ENCODE data around the gene FBXO41. TPM values are rescaled to one million over a fixed set of nuclear protein-coding genes. Genes with fewer than 3 reads are reported as not detected.

Gene FBXO41
- total RNA-seq, 1 experiment from 2014 or later: 12.1 TPM

- BruUV-seq (replicated peaks): no TSS peak
- intact Hi-C loops (cut with micrococcal nuclease; ENCODE audit: unreplicated experiment): no loop called here
- Histone ChIP-seq H3K4me1 (no peaks in the 10 kb centered on the region), H3K4me3 (ENCODE audit: low read depth, low read length) (no peak overlapping the region), H3K36me3 (ENCODE audit: control insufficient read depth, insufficient read depth, low read length) (peaks cover 8% of the 10 kb centered on the region), H3K9me3 (no peaks in the 10 kb centered on the region), H3K27me3 (replicated peaks; ENCODE audit: control insufficient read depth, insufficient read depth, low read length) (no peaks in the 10 kb centered on the region)
- ChIA-PET POLR2A (no interaction called here), CTCF (interaction anchor here (1.1 kb wide), 1 partner anchor 13 kb away, joined by 3 read pairs; no protein-coding TSS in a partner anchor)
- no peak overlapping the region for H3K27ac Mint-ChIP-seq (ENCODE audit: unreplicated experiment)
- DNase-seq: no peak
- TF ChIP-seq, protein P1, sequence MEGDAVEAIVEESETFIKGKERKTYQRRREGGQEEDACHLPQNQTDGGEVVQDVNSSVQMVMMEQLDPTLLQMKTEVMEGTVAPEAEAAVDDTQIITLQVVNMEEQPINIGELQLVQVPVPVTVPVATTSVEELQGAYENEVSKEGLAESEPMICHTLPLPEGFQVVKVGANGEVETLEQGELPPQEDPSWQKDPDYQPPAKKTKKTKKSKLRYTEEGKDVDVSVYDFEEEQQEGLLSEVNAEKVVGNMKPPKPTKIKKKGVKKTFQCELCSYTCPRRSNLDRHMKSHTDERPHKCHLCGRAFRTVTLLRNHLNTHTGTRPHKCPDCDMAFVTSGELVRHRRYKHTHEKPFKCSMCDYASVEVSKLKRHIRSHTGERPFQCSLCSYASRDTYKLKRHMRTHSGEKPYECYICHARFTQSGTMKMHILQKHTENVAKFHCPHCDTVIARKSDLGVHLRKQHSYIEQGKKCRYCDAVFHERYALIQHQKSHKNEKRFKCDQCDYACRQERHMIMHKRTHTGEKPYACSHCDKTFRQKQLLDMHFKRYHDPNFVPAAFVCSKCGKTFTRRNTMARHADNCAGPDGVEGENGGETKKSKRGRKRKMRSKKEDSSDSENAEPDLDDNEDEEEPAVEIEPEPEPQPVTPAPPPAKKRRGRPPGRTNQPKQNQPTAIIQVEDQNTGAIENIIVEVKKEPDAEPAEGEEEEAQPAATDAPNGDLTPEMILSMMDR (IDR thresholded peaks at IDR 0.05; ENCODE audit: insufficient read depth in 1 of 2, low read depth in 1 of 2, low read length in 1 of 2, severe bottlenecking in 1 of 2, unreplicated experiment in 1 of 2): no peak
- peaks cover 95% of the 10 kb centered on the region for H3K36me3 Mint-ChIP-seq (ENCODE audit: insufficient read depth, unreplicated experiment)
- no peaks in the 10 kb centered on the region for H3K4me1 Mint-ChIP-seq (ENCODE audit: low read depth, unreplicated experiment)
- no peak overlapping the region for H3K4me3 Mint-ChIP-seq (ENCODE audit: unreplicated experiment)
- H3K9me3 Mint-ChIP-seq (ENCODE audit: unreplicated experiment): no peaks in the 10 kb centered on the region
- H3K27me3 Mint-ChIP-seq (ENCODE audit: insufficient read depth, unreplicated experiment): no peaks in the 10 kb centered on the region
These were observed 34.6 kb downstream of the FBXO41 start for GRCh38 chr2:73249636-73250035.

GRCh38 chr2:73246850-73247249 is 37.4 kb downstream of the FBXO41 start:
- Mint-ChIP-seq H3K27ac (ENCODE audit: unreplicated experiment) (no peak overlapping the region), H3K27me3 (ENCODE audit: insufficient read depth, unreplicated experiment) (no peaks in the 10 kb centered on the region), H3K4me1 (ENCODE audit: low read depth, unreplicated experiment) (no peaks in the 10 kb centered on the region), H3K9me3 (ENCODE audit: unreplicated experiment) (no peaks in the 10 kb centered on the region), H3K4me3 (ENCODE audit: unreplicated experiment) (no peak overlapping the region), H3K36me3 (ENCODE audit: insufficient read depth, unreplicated experiment) (peaks cover 92% of the 10 kb centered on the region)
- Histone ChIP-seq H3K4me3 (ENCODE audit: low read depth, low read length) (no peak overlapping the region), H3K9me3 (no peaks in the 10 kb centered on the region), H3K36me3 (ENCODE audit: control insufficient read depth, insufficient read depth, low read length) (peaks cover 5% of the 10 kb centered on the region), H3K27me3 (replicated peaks; ENCODE audit: control insufficient read depth, insufficient read depth, low read length) (no peaks in the 10 kb centered on the region), H3K4me1 (no peaks in the 10 kb centered on the region)
- no peak for DNase-seq
- intact Hi-C loops (cut with micrococcal nuclease; ENCODE audit: unreplicated experiment): no loop called here
- ChIA-PET POLR2A (no interaction called here), CTCF (no interaction called here)
- BruUV-seq (replicated peaks): no TSS peak
- TF ChIP-seq, protein P1 (IDR thresholded peaks at IDR 0.05; ENCODE audit: insufficient read depth in 1 of 2, low read depth in 1 of 2, low read length in 1 of 2, severe bottlenecking in 1 of 2, unreplicated experiment in 1 of 2): no peak

DNA sequence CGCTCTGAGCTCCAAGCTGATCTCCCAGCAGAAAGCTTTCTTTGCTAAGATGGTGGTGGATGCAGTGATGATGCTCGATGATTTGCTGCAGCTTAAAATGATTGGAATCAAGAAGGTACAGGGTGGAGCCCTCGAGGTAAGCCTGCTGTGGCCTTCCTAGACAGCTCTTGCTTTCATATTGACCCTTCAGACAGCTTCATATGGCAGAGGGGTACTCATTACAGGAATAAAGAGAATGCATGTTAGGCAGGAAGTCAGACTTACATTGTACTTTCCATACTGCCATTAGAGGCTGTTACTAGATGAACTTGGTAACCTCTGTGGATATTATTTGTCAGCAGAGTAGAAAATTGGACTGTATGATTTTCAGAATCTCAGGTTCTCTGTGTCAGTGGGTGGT is 39.7 kb downstream of the FBXO41 start:
- TF ChIP-seq, protein P1 (IDR thresholded peaks at IDR 0.05; ENCODE audit: insufficient read depth in 1 of 2, low read depth in 1 of 2, low read length in 1 of 2, severe bottlenecking in 1 of 2, unreplicated experiment in 1 of 2): no peak
- intact Hi-C loops (cut with micrococcal nuclease; ENCODE audit: unreplicated experiment): no loop called here
- DNase-seq: no peak
- Mint-ChIP-seq H3K36me3 (ENCODE audit: insufficient read depth, unreplicated experiment) (peaks cover 91% of the 10 kb centered on the region), H3K27ac (ENCODE audit: unreplicated experiment) (no peak overlapping the region), H3K9me3 (ENCODE audit: unreplicated experiment) (no peaks in the 10 kb centered on the region), H3K27me3 (ENCODE audit: insufficient read depth, unreplicated experiment) (no peaks in the 10 kb centered on the region), H3K4me1 (ENCODE audit: low read depth, unreplicated experiment) (no peaks in the 10 kb centered on the region), H3K4me3 (ENCODE audit: unreplicated experiment) (no peak overlapping the region)
- no peaks in the 10 kb centered on the region for H3K9me3 ChIP-seq
- H3K4me3 ChIP-seq (ENCODE audit: low read depth, low read length): no peak overlapping the region
- no TSS peak for BruUV-seq (replicated peaks)
- H3K36me3 ChIP-seq (ENCODE audit: control insufficient read depth, insufficient read depth, low read length): peaks cover 2% of the 10 kb centered on the region
- ChIA-PET CTCF (no interaction called here), POLR2A (no interaction called here)
- H3K4me1 ChIP-seq: no peaks in the 10 kb centered on the region
- H3K27me3 ChIP-seq (replicated peaks; ENCODE audit: control insufficient read depth, insufficient read depth, low read length): no peaks in the 10 kb centered on the region
